Measurements from ENCODE around the gene TMIGD3. TPM values are rescaled to one million over a fixed set of nuclear protein-coding genes. Genes with fewer than 3 reads are reported as not detected.

Gene TMIGD3
- polyA plus RNA-seq, 1 donor (not counting 4 experiments of a cell fraction or from before 2014, with no cell fraction given), result not detected

DNA sequence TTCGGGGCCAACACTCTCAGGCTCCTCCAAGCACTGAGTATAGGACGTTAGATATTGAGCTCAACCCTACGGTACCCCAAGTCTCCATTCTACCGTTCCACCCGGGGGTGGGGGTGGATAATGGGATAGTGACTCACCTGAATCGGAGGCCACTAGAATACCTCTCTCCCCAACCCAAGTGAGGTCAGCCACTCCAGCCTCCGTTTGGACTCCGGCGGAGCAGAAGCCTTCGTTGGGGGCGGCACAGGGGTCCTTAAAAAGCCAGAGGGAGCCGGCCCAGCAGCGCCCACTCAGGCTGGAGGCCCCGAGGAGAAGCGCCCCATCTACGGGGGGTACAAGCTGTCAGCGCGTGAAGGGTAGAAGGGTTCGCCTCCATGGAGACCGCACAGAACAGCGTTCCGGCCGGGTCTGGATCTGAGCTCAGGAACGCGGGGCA is 54.9 kb downstream of the TMIGD3 start:
- Histone ChIP-seq H3K9me3 (ENCODE audit: control insufficient read depth, low read depth, low read length) (no peaks in the 10 kb centered on the region), H3K27me3 (ENCODE audit: control insufficient read depth, extremely low read depth, insufficient read depth, low read length) (no peaks in the 10 kb centered on the region), H3K4me1 (ENCODE audit: control insufficient read depth, extremely low read depth, insufficient read depth, low read length) (peaks cover 29% of the 10 kb centered on the region), H3K4me3 (ENCODE audit: control insufficient read depth in 2 of 3, extremely low read depth in 1 of 3, insufficient read depth in 2 of 3, low read depth in 1 of 3, low read length in 3 of 3) (peak overlapping the region; percentile 93 to 98 (median 93)), H3K27ac (ENCODE audit: control insufficient read depth, insufficient read depth, low read length) (peak overlapping the region; percentile 76), H2AFZ (ENCODE audit: control insufficient read depth, low read length) (peak overlapping the region; percentile 30), H4K20me1 (ENCODE audit: control insufficient read depth, extremely low read depth, insufficient read depth, low read length) (peaks cover 6% of the 10 kb centered on the region), H3K4me2 (ENCODE audit: control insufficient read depth, extremely low read depth, insufficient read depth, low read depth, low read length) (peak overlapping the region; percentile 89), H3K79me2 (ENCODE audit: control insufficient read depth, insufficient read depth, low read length) (peaks cover 79% of the 10 kb centered on the region), H3K36me3 (ENCODE audit: control insufficient read depth in 2 of 2, extremely low read depth in 1 of 2, insufficient read depth in 2 of 2, low read length in 2 of 2) (peaks cover 12 to 22% of the 10 kb centered on the region in 2 experiments), H3K9ac (ENCODE audit: control insufficient read depth, extremely low read depth, insufficient read depth, low read length) (peak overlapping the region; percentile 92), H3K9me1 (ENCODE audit: control insufficient read depth, extremely low read depth, insufficient read depth, low read length) (no peaks in the 10 kb centered on the region)
- no peak for FAIRE-seq
- TF ChIP-seq, protein P1, sequence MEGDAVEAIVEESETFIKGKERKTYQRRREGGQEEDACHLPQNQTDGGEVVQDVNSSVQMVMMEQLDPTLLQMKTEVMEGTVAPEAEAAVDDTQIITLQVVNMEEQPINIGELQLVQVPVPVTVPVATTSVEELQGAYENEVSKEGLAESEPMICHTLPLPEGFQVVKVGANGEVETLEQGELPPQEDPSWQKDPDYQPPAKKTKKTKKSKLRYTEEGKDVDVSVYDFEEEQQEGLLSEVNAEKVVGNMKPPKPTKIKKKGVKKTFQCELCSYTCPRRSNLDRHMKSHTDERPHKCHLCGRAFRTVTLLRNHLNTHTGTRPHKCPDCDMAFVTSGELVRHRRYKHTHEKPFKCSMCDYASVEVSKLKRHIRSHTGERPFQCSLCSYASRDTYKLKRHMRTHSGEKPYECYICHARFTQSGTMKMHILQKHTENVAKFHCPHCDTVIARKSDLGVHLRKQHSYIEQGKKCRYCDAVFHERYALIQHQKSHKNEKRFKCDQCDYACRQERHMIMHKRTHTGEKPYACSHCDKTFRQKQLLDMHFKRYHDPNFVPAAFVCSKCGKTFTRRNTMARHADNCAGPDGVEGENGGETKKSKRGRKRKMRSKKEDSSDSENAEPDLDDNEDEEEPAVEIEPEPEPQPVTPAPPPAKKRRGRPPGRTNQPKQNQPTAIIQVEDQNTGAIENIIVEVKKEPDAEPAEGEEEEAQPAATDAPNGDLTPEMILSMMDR (optimal IDR thresholded peaks at IDR 0.05 in 1 of 3, IDR thresholded peaks at IDR 0.05 in 1 of 3, conservative IDR thresholded peaks at IDR 0.05 in 1 of 3; ENCODE audit: extremely low read depth in 1 of 3, insufficient read depth in 2 of 3, low read length in 3 of 3), result no peak
- no peak for DNase-seq (ENCODE audit: low read depth, low spot score)
- dilution Hi-C loops (cut with MboI; ENCODE audit: extremely low pct_ligation_motif_present, low sequenced_read_pairs), result no loop called here

DNA sequence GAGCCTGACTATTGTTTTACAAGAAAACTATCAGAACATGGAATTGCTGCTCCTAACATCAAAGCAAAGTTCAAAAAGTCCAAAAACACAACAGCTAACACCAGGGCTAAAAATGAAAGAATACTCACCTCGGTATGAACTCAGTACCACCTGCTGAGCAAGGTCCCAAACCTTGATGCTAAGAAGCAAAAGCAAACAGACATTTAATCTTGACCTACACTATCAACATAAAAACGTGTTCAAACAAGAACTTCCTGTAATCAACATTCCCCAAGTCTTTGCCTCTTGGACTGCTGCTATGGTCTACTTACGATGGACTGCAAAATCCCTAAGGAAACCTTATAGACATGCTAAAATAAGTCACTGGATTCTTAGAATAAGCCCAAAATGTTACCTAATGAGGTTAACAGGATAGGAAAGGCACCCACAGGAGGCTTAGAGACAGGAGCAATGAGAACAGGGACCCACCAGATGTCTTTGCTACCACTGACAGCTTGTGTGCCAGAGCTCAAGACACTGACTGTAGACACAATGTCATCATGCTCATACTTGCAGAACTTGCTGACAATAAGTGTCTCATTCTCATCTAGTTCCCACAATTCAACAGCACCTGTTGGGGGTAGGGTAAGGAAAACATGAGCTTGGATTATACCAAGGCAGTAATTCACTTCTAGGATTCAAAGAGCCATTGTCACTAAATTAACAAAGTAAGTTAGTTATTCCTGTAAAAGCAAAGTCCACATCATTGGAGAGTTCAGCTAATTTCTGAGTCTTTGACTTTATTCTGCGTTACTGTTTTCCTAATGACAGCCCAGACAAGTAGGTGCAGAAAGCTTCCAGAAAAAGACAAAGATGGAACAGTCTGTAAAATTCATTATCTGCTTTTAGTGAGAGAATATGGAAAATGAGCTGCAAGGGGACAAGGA is 56.2 kb downstream of the TMIGD3 start:
- peaks cover 6% of the 10 kb centered on the region for H4K20me1 ChIP-seq (ENCODE audit: control insufficient read depth, extremely low read depth, insufficient read depth, low read length)
- peak overlapping the region; percentile 93 to 98 (median 93) for H3K4me3 ChIP-seq (ENCODE audit: control insufficient read depth in 2 of 3, extremely low read depth in 1 of 3, insufficient read depth in 2 of 3, low read depth in 1 of 3, low read length in 3 of 3)
- DNase-seq (ENCODE audit: low read depth, low spot score), result no peak
- H3K9ac ChIP-seq (ENCODE audit: control insufficient read depth, extremely low read depth, insufficient read depth, low read length), result peak overlapping the region; percentile 40
- H3K4me2 ChIP-seq (ENCODE audit: control insufficient read depth, extremely low read depth, insufficient read depth, low read depth, low read length), result peak overlapping the region; percentile 89
- no peaks in the 10 kb centered on the region for H3K9me1 ChIP-seq (ENCODE audit: control insufficient read depth, extremely low read depth, insufficient read depth, low read length)
- peaks cover 68% of the 10 kb centered on the region for H3K79me2 ChIP-seq (ENCODE audit: control insufficient read depth, insufficient read depth, low read length)
- no peaks in the 10 kb centered on the region for H3K9me3 ChIP-seq (ENCODE audit: control insufficient read depth, low read depth, low read length)
- H3K27ac ChIP-seq (ENCODE audit: control insufficient read depth, insufficient read depth, low read length), result peak overlapping the region; percentile 4
- no peaks in the 10 kb centered on the region for H3K27me3 ChIP-seq (ENCODE audit: control insufficient read depth, extremely low read depth, insufficient read depth, low read length)
- H3K4me1 ChIP-seq (ENCODE audit: control insufficient read depth, extremely low read depth, insufficient read depth, low read length), result peaks cover 29% of the 10 kb centered on the region
- TF ChIP-seq EZH2 (IDR thresholded peaks at IDR 0.05; ENCODE audit: low read length), result no peak
- TF ChIP-seq, protein P1 (optimal IDR thresholded peaks at IDR 0.05 in 1 of 3, IDR thresholded peaks at IDR 0.05 in 1 of 3, conservative IDR thresholded peaks at IDR 0.05 in 1 of 3; ENCODE audit: extremely low read depth in 1 of 3, insufficient read depth in 2 of 3, low read length in 3 of 3), result no peak
- no peak for FAIRE-seq
- H3K36me3 ChIP-seq (ENCODE audit: control insufficient read depth in 2 of 2, extremely low read depth in 1 of 2, insufficient read depth in 2 of 2, low read length in 2 of 2), result peaks cover 16 to 34% of the 10 kb centered on the region in 2 experiments
- no peak overlapping the region for H2AFZ ChIP-seq (ENCODE audit: control insufficient read depth, low read length)
- dilution Hi-C loops (cut with MboI; ENCODE audit: extremely low pct_ligation_motif_present, low sequenced_read_pairs), result no loop called here
